ENCODE results near the gene PEX14. TPM values are rescaled to one million over a fixed set of nuclear protein-coding genes. Genes with fewer than 3 reads are reported as not detected.

The PEX14 gene
- total RNA-seq, 1 experiment from 2014 or later: 36.0 TPM

DNA sequence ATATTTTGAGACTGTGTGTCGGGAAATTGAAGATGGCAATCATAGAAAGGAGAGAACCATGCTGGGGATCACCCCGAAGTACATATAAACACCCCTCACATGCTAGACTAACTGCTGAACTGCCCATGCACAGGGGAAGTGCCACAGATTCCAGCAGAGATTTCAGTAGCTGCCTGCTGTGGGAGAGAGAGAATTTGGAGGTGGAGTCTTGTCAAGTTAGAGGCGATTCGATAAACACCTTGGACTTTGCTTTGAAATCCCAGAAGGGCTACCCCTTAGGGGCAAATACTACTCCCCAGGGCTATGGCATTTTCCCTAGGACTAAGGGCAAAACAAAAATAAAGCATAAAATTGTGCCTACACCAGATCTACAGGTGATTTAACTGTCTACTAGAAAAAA is 103.3 kb downstream of the PEX14 start:
- Histone ChIP-seq H3K27me3 (ENCODE audit: control insufficient read depth, insufficient read depth, low read length) (no peaks in the 10 kb centered on the region), H3K36me3 (ENCODE audit: control insufficient read depth, insufficient read depth, low read length) (no peaks in the 10 kb centered on the region), H3K9me3 (ENCODE audit: control insufficient read depth, insufficient read depth, low read depth, low read length) (no peaks in the 10 kb centered on the region), H3K27ac (ENCODE audit: low read length) (no peak overlapping the region), H3K4me1 (ENCODE audit: control insufficient read depth, insufficient read depth, low read length) (no peaks in the 10 kb centered on the region), H3K4me3 (ENCODE audit: low read depth in 2 of 2, low read length in 2 of 2) (no peak overlapping the region)
- DNase-seq (ENCODE audit: low read depth, low spot score) (no peak), ATAC-seq (no peak)
- TF ChIP-seq, protein P1, sequence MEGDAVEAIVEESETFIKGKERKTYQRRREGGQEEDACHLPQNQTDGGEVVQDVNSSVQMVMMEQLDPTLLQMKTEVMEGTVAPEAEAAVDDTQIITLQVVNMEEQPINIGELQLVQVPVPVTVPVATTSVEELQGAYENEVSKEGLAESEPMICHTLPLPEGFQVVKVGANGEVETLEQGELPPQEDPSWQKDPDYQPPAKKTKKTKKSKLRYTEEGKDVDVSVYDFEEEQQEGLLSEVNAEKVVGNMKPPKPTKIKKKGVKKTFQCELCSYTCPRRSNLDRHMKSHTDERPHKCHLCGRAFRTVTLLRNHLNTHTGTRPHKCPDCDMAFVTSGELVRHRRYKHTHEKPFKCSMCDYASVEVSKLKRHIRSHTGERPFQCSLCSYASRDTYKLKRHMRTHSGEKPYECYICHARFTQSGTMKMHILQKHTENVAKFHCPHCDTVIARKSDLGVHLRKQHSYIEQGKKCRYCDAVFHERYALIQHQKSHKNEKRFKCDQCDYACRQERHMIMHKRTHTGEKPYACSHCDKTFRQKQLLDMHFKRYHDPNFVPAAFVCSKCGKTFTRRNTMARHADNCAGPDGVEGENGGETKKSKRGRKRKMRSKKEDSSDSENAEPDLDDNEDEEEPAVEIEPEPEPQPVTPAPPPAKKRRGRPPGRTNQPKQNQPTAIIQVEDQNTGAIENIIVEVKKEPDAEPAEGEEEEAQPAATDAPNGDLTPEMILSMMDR (IDR thresholded peaks at IDR 0.05): no peak
- no peak for TF ChIP-seq TCF7L2 (IDR thresholded peaks at IDR 0.05; ENCODE audit: low read depth, low read length)
- TF ChIP-seq SIN3A (IDR thresholded peaks at IDR 0.05; ENCODE audit: borderline replicate concordance, insufficient read depth, low read depth, low read length): no peak
- no peak for TF ChIP-seq POLR2AphosphoS5 (IDR thresholded peaks at IDR 0.05; ENCODE audit: low read depth, low read length)
- TF ChIP-seq, protein P2, sequence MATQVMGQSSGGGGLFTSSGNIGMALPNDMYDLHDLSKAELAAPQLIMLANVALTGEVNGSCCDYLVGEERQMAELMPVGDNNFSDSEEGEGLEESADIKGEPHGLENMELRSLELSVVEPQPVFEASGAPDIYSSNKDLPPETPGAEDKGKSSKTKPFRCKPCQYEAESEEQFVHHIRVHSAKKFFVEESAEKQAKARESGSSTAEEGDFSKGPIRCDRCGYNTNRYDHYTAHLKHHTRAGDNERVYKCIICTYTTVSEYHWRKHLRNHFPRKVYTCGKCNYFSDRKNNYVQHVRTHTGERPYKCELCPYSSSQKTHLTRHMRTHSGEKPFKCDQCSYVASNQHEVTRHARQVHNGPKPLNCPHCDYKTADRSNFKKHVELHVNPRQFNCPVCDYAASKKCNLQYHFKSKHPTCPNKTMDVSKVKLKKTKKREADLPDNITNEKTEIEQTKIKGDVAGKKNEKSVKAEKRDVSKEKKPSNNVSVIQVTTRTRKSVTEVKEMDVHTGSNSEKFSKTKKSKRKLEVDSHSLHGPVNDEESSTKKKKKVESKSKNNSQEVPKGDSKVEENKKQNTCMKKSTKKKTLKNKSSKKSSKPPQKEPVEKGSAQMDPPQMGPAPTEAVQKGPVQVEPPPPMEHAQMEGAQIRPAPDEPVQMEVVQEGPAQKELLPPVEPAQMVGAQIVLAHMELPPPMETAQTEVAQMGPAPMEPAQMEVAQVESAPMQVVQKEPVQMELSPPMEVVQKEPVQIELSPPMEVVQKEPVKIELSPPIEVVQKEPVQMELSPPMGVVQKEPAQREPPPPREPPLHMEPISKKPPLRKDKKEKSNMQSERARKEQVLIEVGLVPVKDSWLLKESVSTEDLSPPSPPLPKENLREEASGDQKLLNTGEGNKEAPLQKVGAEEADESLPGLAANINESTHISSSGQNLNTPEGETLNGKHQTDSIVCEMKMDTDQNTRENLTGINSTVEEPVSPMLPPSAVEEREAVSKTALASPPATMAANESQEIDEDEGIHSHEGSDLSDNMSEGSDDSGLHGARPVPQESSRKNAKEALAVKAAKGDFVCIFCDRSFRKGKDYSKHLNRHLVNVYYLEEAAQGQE (IDR thresholded peaks at IDR 0.05; ENCODE audit: insufficient read depth in 1 of 2, low read depth in 2 of 2, low read length in 1 of 2): no peak
- BruUV-seq (replicated peaks): no TSS peak
- in situ Hi-C loops (cut with HindIII; ENCODE audit: low pct_unique_long_range_greater_than_20kb, low sequenced_read_pairs): no loop called here
- ChIA-PET CTCF (no interaction called here), POLR2A (interaction anchor here (0.6 kb wide), 1 partner anchor 211 kb away, joined by 3 read pairs; no protein-coding TSS in a partner anchor)
- intact Hi-C loops (cut with micrococcal nuclease; ENCODE audit: unreplicated experiment): no loop called here

DNA sequence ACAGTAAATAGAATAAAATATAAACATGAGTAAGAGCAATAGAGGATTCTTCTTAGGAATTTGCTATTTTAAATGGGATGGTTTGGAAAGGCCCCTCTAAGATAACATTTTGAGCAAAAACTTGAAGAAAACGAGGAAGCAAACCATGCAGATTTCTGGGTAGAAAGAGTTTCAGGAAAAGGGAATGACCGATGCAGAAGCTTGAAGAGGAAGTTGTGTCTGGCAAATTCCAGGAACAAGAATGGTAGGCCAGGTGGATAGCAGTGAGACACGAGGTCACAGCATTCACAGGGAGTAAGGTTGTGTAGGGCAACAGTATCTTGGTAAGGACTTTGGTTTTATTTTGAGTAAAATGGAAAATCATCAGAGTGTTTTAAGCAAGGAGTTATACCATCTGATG is 108.9 kb downstream of the PEX14 start:
- intact Hi-C loops (cut with micrococcal nuclease; ENCODE audit: unreplicated experiment): no loop called here

More for the DNA sequence above, 108.9 kb downstream of the PEX14 start:
- no peak for DNase-seq (ENCODE audit: low read depth, low spot score)
- Histone ChIP-seq H3K9me3 (ENCODE audit: control insufficient read depth, insufficient read depth, low read depth, low read length) (peaks cover 6% of the 10 kb centered on the region; the same call in 1 of the 2 replicates), H3K4me3 (ENCODE audit: low read depth in 2 of 2, low read length in 2 of 2) (no peak overlapping the region), H3K27me3 (ENCODE audit: control insufficient read depth, insufficient read depth, low read length) (no peaks in the 10 kb centered on the region), H3K4me1 (ENCODE audit: control insufficient read depth, insufficient read depth, low read length) (no peaks in the 10 kb centered on the region), H3K27ac (ENCODE audit: low read length) (no peak overlapping the region), H3K36me3 (ENCODE audit: control insufficient read depth, insufficient read depth, low read length) (no peaks in the 10 kb centered on the region)
- POLR2A ChIA-PET: no interaction called here
- ATAC-seq: no peak
- CTCF ChIA-PET: no interaction called here
- in situ Hi-C loops (cut with HindIII; ENCODE audit: low pct_unique_long_range_greater_than_20kb, low sequenced_read_pairs): no loop called here
- TF ChIP-seq POLR2AphosphoS5 (IDR thresholded peaks at IDR 0.05; ENCODE audit: low read depth, low read length) (no peak), SIN3A (IDR thresholded peaks at IDR 0.05; ENCODE audit: borderline replicate concordance, insufficient read depth, low read depth, low read length) (no peak), TCF7L2 (IDR thresholded peaks at IDR 0.05; ENCODE audit: low read depth, low read length) (no peak)
- TF ChIP-seq, protein P1 (IDR thresholded peaks at IDR 0.05): no peak
- TF ChIP-seq, protein P2 (IDR thresholded peaks at IDR 0.05; ENCODE audit: insufficient read depth in 1 of 2, low read depth in 2 of 2, low read length in 1 of 2): no peak
- BruUV-seq (replicated peaks): no TSS peak

Measured in Panc1 (cell line).